HEK293 (cell line): ENCODE results near the gene FMNL3.

ENCODE experiments used
- CTCF ChIP-seq: fragments of 450-650 bp; formaldehyde crosslinking; IDR thresholded peaks from 2 replicates; pipeline ENCODE4 v1.5.1; 2016; ENCODE audit warnings: missing biosample characterization, missing genetic modification characterization
- WT1 ChIP-seq: fragments of 450-650 bp; formaldehyde crosslinking; IDR thresholded peaks from 2 replicates; pipeline ENCODE4 v1.5.1; 2016; ENCODE audit warnings: missing biosample characterization, missing genetic modification characterization
- ZBTB1 ChIP-seq: fragments of 450-650 bp; formaldehyde crosslinking; IDR thresholded peaks from 2 replicates; pipeline ENCODE4 v1.5.1; 2016; ENCODE audit warnings: missing biosample characterization, missing genetic modification characterization
- ZFP37 ChIP-seq: fragments of 450-650 bp; formaldehyde crosslinking; IDR thresholded peaks from 2 replicates; pipeline ENCODE4 v1.5.1; 2016; ENCODE audit warnings: missing biosample characterization, missing genetic modification characterization
- ZNF629 ChIP-seq: fragments of 450-650 bp; formaldehyde crosslinking; IDR thresholded peaks from 2 replicates; pipeline ENCODE4 v1.5.1; 2017; ENCODE audit warnings: missing biosample characterization, missing genetic modification characterization
- ZNF704 ChIP-seq: fragments of 450-650 bp; formaldehyde crosslinking; IDR thresholded peaks from 2 replicates; pipeline ENCODE4 v1.5.1; 2016; ENCODE audit warnings: missing biosample characterization, missing genetic modification characterization
- ZNF707 ChIP-seq: fragments of 450-650 bp; formaldehyde crosslinking; IDR thresholded peaks from 2 replicates; pipeline ENCODE4 v1.5.1; 2016; ENCODE audit warnings: missing biosample characterization, missing genetic modification characterization
- ZNF843 ChIP-seq: fragments of 450-650 bp; formaldehyde crosslinking; IDR thresholded peaks from 2 replicates; pipeline ENCODE4 v1.5.1; 2016; ENCODE audit warnings: missing biosample characterization, missing genetic modification characterization
- ZSCAN4 ChIP-seq: fragments of 450-650 bp; formaldehyde crosslinking; IDR thresholded peaks from 2 replicates; pipeline ENCODE4 v1.5.1; 2017; ENCODE audit warnings: missing biosample characterization, missing genetic modification characterization

GRCh38 chr12:49631336-49631907 lies 75.8 kb downstream of the FMNL3 start:
- TF ChIP-seq CTCF (tag by site-specific recombination) (no peak), ZFP37 (no peak), ZNF707 (tag by site-specific recombination) (no peak), ZSCAN4 (tag by site-specific recombination) (no peak), ZBTB1 (tag by site-specific recombination) (no peak), ZNF629 (no peak), WT1 (tag by site-specific recombination) (no peak), ZNF843 (tag by site-specific recombination) (no peak), ZNF704 (tag by site-specific recombination) (no peak)
